Stimulated activated CD4-positive, alpha-beta T cell treated with anti-CD3 and anti-CD28 coated beads, Interleukin-2, amount 100 ng/mL, for 24 hours (primary cell): ENCODE measurements around the gene LEMD3.

Source experiments
- DNase-seq, 2 donors: peaks; one replicate each; pipeline ENCODE4 v3.0.0-alpha.2; 2020

Gene LEMD3

GRCh38 chr12:65170209-65170881 lies 962 bp downstream of the LEMD3 start:
- peak; percentile 63 to 69 for DNase-seq

GRCh38 chr12:65171073-65171472 lies 1.7 kb downstream of the LEMD3 start:
- DNase-seq, result no peak

- DNase-seq, result no peak
These were observed 2.5 kb downstream of the LEMD3 start for GRCh38 chr12:65171870-65172269.

- no peak for DNase-seq
These were observed 6.0 kb downstream of the LEMD3 start for GRCh38 chr12:65175385-65175784.

- no peak for DNase-seq
These were observed 12.8 kb downstream of the LEMD3 start for GRCh38 chr12:65182012-65182739.

GRCh38 chr12:65184176-65184857 lies 14.9 kb downstream of the LEMD3 start:
- no peak for DNase-seq

- DNase-seq, result no peak
These were observed 15.5 kb downstream of the LEMD3 start for GRCh38 chr12:65184858-65185229.

GRCh38 chr12:65187665-65188064 lies 18.3 kb downstream of the LEMD3 start:
- no peak for DNase-seq

GRCh38 chr12:65188179-65188701 lies 18.9 kb downstream of the LEMD3 start:
- no peak for DNase-seq

GRCh38 chr12:65189028-65189718 lies 19.8 kb downstream of the LEMD3 start:
- DNase-seq, result no peak

GRCh38 chr12:65192963-65193516 lies 23.7 kb downstream of the LEMD3 start:
- no peak for DNase-seq

- no peak for DNase-seq
These were observed 25.6 kb downstream of the LEMD3 start for GRCh38 chr12:65194949-65195348.

GRCh38 chr12:65195387-65196055 lies 26.1 kb downstream of the LEMD3 start:
- DNase-seq, result no peak

GRCh38 chr12:65196762-65197567 lies 27.6 kb downstream of the LEMD3 start:
- no peak for DNase-seq

GRCh38 chr12:65199604-65200003 lies 30.2 kb downstream of the LEMD3 start:
- no peak for DNase-seq

GRCh38 chr12:65200007-65200665 lies 30.8 kb downstream of the LEMD3 start:
- no peak for DNase-seq

- DNase-seq, result no peak
These were observed 34.0 kb downstream of the LEMD3 start for GRCh38 chr12:65203376-65203775.

- DNase-seq, result no peak
These were observed 35.6 kb downstream of the LEMD3 start for GRCh38 chr12:65204886-65205525.

GRCh38 chr12:65205886-65206285 lies 36.5 kb downstream of the LEMD3 start:
- DNase-seq, result no peak

GRCh38 chr12:65208125-65208524 lies 38.7 kb downstream of the LEMD3 start:
- DNase-seq, result no peak
